GM10266 (cell line): Measurements from ENCODE around the gene FN1.

Source experiments
- DNase-seq: peaks from one replicate; pipeline ENCODE4 v3.0.0; 2012; ENCODE audit errors: extremely low spot score
- TF ChIP-seq, protein P1 (sequence below): IDR thresholded peaks from 2 replicates; pipeline ENCODE4 v1.5.1; 2012; ENCODE audit warnings: mild to moderate bottlenecking, low read depth; ENCODE audit not compliant: control insufficient read depth, insufficient read depth; ENCODE audit errors: missing control alignments

The FN1 gene

DNA sequence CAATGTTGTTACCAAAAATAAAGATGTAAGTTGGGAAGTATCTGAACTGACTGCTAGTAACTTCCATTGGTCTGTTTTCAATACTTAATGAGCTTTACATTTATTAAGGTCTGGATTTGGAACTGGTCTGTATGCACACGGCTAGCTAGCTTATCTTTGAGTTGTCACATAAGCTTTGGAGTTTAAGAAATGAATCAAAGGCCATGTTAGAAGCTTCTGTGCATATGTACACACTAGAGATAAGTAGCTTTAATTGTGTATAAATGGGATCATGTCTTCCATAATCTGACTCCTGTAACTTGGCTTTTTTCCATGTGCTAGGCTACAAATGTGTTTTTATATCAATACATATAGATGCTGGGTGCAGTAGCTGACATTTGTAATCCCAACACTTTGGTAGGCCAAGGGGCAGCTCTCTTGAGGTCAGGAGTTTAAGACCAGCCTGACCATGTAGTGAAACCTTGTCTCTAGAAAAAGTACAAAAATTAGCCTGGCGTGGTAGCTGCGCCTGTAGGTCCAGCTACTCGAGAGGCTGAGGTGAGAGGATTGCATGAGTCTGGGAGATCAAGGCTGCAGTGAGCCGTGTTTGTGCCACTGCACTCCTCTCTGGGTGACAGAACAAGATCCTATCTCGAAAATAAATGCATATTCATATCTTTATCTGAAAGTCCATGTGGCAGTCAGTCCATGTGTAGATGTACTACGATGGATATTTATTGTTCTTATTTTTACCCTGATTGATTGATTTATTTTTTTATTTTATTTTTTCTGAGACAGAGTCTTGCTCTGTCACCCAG, 96.8 kb downstream of the FN1 start:
- TF ChIP-seq, protein P1, sequence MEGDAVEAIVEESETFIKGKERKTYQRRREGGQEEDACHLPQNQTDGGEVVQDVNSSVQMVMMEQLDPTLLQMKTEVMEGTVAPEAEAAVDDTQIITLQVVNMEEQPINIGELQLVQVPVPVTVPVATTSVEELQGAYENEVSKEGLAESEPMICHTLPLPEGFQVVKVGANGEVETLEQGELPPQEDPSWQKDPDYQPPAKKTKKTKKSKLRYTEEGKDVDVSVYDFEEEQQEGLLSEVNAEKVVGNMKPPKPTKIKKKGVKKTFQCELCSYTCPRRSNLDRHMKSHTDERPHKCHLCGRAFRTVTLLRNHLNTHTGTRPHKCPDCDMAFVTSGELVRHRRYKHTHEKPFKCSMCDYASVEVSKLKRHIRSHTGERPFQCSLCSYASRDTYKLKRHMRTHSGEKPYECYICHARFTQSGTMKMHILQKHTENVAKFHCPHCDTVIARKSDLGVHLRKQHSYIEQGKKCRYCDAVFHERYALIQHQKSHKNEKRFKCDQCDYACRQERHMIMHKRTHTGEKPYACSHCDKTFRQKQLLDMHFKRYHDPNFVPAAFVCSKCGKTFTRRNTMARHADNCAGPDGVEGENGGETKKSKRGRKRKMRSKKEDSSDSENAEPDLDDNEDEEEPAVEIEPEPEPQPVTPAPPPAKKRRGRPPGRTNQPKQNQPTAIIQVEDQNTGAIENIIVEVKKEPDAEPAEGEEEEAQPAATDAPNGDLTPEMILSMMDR, result no peak
- DNase-seq, result no peak

DNA sequence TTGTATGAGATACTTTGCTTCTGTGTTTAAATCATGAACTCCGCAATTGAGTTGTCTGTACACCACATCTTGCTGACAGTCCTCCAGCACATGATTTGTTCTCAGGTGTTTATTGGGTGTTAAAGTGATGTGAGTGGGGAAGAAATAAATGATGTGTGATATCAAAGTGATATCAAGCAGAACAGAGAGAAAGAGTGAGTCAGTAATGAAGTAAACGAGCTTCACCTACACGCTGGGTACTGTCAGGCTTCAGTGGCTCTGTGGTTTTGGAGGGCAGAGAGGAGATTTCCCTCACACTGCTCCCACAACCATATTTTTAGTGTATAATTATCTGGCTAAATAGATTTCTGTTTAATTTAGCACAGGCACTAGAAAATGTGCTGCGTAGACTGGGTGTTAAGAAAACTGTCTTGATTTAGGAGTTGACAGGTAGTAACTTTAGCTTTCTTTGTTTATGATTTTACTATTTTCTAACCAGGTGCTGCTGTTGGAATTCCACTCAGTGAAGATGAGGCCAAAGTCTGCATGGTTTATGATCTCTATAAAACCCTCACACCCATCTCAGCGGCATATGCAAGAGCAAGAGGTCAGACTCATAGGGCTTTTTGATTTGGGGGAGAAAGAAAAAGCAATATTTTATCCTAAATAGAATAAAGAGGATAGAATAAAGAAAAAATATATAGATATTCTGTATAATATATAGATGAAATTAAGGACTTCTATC, 102.8 kb downstream of the FN1 start:
- TF ChIP-seq, protein P1, result no peak
- DNase-seq, result no peak

DNA sequence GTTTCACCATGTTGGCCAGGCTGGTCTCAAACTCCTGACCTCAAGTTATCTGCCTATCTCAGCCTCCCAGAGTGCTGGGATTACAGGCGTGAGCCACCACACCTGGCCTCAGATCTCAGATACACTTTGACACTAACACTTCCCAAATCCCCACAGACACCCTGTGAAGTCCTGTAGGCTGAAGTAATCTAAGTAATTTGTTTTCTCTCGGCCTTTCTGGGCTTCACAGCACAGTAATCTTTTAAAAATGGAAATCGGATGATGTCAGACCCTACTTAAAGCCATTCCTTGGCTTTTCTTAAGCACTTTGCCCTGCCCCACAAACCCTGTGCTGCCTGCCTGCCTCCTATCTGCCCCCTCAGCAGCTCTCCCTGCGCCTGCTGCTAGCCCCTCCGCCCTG, 107.8 kb downstream of the FN1 start:
- TF ChIP-seq, protein P1, result no peak
- no peak for DNase-seq

DNA sequence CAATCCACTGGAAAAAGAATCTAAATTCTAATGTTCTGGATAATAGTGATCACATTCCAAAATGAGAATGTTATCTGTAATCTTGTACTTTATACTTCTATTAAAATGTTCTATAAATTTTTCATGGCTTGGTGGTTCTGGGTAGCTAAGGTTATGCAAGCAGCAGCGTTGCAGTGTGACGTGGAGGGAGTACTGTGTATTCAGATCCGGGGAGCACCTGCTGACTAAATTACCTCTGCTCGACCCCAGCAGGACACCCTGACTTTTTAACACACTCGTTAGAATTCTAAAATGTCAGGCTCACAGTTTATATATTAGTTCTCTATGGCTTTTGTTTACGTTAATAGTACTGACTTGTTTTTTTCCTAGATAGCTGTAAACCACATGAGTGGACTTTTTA, 111.1 kb downstream of the FN1 start:
- TF ChIP-seq, protein P1, result no peak
- no peak for DNase-seq

DNA sequence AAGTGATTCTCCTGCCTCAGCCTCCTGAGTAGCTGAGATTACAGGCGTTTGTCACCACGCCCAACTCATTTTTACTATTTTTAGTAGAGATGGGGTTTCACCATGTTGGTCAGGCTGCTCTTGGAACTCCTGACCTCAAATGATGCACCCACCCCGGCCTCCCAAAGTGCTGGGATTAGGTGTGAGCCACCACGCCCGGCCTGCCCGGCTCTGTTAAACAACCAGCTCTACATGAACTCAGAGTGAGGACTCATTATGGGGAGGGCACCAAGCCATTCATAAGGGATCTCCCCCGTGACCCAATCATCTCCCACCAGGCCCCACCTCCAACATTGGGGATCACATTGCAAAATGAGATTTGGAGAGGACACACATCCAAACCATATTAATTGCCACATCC, 115.2 kb downstream of the FN1 start:
- DNase-seq, result no peak
- TF ChIP-seq, protein P1, result no peak

DNA sequence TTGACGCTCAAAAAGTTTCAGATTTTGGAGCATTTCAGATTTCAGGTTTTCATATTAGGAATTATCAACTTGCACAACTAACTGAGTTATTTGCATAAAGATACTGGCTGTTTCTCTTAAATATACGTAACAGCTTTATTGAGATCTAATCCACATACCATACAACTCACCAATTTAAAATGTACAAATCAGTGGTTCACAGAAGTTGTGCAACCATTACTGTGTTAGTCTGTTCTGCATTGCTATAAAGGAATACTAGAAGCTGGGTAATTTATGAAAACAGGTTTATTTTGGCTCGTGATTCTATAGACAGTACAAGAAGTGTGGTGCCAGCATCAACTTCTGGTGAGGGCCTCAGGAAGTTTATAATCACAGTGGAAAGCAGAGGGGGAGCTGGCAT, 115.8 kb downstream of the FN1 start:
- no peak for DNase-seq
- TF ChIP-seq, protein P1, result no peak

DNA sequence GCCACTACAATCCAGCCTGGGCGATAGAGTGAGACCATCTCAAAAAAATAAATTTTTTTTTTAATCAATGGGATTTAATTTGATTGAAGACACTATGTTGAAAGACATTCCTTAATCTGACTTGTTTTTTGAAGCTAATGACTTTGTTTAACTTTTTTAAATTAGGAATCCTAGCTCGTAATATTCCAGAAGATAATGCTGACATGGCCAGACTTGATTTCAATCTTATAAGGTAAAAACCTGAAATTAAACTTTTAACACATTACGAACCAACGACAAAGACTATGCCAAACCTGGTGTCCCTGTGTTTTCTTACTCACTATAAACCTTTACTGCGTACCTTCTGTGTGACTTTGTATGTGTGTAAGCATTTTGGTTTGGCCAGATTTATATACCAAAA, 116.4 kb downstream of the FN1 start:
- TF ChIP-seq, protein P1, result no peak
- no peak for DNase-seq
